ENCODE results near the gene PIM2. TPM values are rescaled to one million over a fixed set of nuclear protein-coding genes. Genes with fewer than 3 reads are reported as not detected.

PIM2 gene
- total RNA-seq, 1 donor from 2014 or later, result 20.6 TPM

- intact Hi-C loops (cut with DNase I), result no loop called here
- peaks cover 36% of the 10 kb centered on the region for H3K36me3 ChIP-seq
- peak within 1 kb of the TSS; percentile 69 for H3K4me3 ChIP-seq
- ATAC-seq (peak; percentile 97 to 98), DNase-seq (peak; percentile 92)
- no peaks in the 10 kb centered on the region for H3K27me3 ChIP-seq (ENCODE audit: low read depth)
- peaks cover 6% of the 10 kb centered on the region for H3K4me1 ChIP-seq
- H3K27ac ChIP-seq, result peak within 1 kb of the TSS; percentile 92
- TF ChIP-seq, protein P1, sequence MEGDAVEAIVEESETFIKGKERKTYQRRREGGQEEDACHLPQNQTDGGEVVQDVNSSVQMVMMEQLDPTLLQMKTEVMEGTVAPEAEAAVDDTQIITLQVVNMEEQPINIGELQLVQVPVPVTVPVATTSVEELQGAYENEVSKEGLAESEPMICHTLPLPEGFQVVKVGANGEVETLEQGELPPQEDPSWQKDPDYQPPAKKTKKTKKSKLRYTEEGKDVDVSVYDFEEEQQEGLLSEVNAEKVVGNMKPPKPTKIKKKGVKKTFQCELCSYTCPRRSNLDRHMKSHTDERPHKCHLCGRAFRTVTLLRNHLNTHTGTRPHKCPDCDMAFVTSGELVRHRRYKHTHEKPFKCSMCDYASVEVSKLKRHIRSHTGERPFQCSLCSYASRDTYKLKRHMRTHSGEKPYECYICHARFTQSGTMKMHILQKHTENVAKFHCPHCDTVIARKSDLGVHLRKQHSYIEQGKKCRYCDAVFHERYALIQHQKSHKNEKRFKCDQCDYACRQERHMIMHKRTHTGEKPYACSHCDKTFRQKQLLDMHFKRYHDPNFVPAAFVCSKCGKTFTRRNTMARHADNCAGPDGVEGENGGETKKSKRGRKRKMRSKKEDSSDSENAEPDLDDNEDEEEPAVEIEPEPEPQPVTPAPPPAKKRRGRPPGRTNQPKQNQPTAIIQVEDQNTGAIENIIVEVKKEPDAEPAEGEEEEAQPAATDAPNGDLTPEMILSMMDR (IDR thresholded peaks at IDR 0.05), result no peak
- H3K9me3 ChIP-seq, result no peaks in the 10 kb centered on the region
Measured at GRCh38 chrX:48897625-48898306, 21.1 kb downstream of the PIM2 start, which contains the start of the genes PQBP1 and TIMM17B. PQBP1 (plus strand) TSS chrX:48897930; CDS start chrX:48898510, 580 bp downstream. TIMM17B (minus strand) TSS chrX:48897768; CDS start chrX:48897749, 19 bp downstream.

GRCh38 chrX:48897157-48897624 is 21.6 kb downstream of the PIM2 start:
- peaks cover 8% of the 10 kb centered on the region for H3K4me1 ChIP-seq
- no peaks in the 10 kb centered on the region for H3K9me3 ChIP-seq
- H3K4me3 ChIP-seq, result peak overlapping the region; percentile 69
- TF ChIP-seq, protein P1 (IDR thresholded peaks at IDR 0.05), result no peak
- peaks cover 30% of the 10 kb centered on the region for H3K36me3 ChIP-seq
- DNase-seq (peak; percentile 81), ATAC-seq (peak; percentile 82 to 85)
- intact Hi-C loops (cut with DNase I), result no loop called here
- no peaks in the 10 kb centered on the region for H3K27me3 ChIP-seq (ENCODE audit: low read depth)
- peak overlapping the region; percentile 92 for H3K27ac ChIP-seq

- ATAC-seq (no peak), DNase-seq (no peak)
- no peaks in the 10 kb centered on the region for H3K9me3 ChIP-seq
- peaks cover 24% of the 10 kb centered on the region for H3K36me3 ChIP-seq
- intact Hi-C loops (cut with DNase I), result no loop called here
- peaks cover 13% of the 10 kb centered on the region for H3K4me1 ChIP-seq
- H3K27ac ChIP-seq, result peak overlapping the region; percentile 92
- TF ChIP-seq, protein P1 (IDR thresholded peaks at IDR 0.05), result no peak
- peak overlapping the region; percentile 69 for H3K4me3 ChIP-seq
- no peaks in the 10 kb centered on the region for H3K27me3 ChIP-seq (ENCODE audit: low read depth)
Measured at GRCh38 chrX:48896611-48897011, 22.2 kb downstream of the PIM2 start.

- Histone ChIP-seq H3K27ac (no peak overlapping the region), H3K27me3 (ENCODE audit: low read depth) (no peaks in the 10 kb centered on the region), H3K4me1 (peaks cover 16% of the 10 kb centered on the region), H3K36me3 (peaks cover 14% of the 10 kb centered on the region), H3K4me3 (no peak overlapping the region), H3K9me3 (no peaks in the 10 kb centered on the region)
- ATAC-seq, result no peak
- no peak for DNase-seq
- TF ChIP-seq, protein P1 (IDR thresholded peaks at IDR 0.05), result no peak
- intact Hi-C loops (cut with DNase I), result no loop called here
Measured at GRCh38 chrX:48894891-48895290, 23.9 kb downstream of the PIM2 start.

DNA sequence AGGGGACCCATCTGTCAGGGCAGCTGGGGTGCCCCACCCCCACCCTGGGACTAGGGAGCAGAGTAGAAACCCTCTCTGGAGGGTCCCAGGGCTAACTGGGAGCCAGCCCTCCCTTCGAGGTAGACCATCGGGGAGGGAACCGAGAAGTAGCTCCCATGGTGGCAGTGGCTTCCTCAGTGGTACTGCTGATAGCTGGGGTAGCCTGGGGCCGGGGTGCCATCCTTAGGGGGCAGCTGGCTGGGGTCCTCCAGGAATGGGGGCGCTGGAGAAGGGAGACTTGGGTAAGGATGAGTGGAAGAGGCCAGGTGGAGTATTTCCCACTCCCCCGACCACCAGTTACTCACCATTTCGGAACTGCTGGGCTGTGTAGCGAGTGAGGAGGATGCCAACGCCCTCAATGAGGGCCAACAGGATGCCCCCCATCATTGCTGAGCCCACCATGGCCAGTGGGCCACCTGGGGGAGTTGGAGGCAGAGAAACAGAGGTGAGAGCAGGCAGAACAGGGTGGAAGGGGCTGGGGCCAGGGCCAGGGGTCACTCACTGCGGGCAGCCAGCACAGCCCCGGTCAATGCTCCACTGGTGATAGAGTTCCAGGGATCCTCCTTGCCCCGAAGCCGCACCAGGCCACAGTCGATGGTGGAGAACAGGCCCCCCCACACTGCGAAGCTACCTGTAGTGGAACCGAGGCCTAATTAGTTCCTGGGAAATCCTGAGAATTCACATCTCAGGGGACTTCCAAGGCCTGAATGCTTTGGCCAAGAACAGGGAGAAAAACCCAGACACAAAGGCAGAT is 25.1 kb downstream of the PIM2 start:
- Histone ChIP-seq H3K4me1 (peaks cover 16% of the 10 kb centered on the region), H3K36me3 (peaks cover 7% of the 10 kb centered on the region), H3K4me3 (no peak overlapping the region), H3K9me3 (no peaks in the 10 kb centered on the region), H3K27me3 (ENCODE audit: low read depth) (no peaks in the 10 kb centered on the region), H3K27ac (no peak overlapping the region)
- no peak for ATAC-seq
- TF ChIP-seq, protein P1 (IDR thresholded peaks at IDR 0.05), result no peak
- intact Hi-C loops (cut with DNase I), result no loop called here
- no peak for DNase-seq

Measured in lower lobe of right lung (tissue), 2 donors.